PFSK-1 (cell line): ENCODE data around the gene WDR70.

Experiments
- FOXP2 ChIP-seq: optimal IDR thresholded peaks from 2 replicates; pipeline ENCODE3; 2011; ENCODE audit warnings: borderline replicate concordance, control low read depth, inconsistent platforms; ENCODE audit not compliant: insufficient read depth; ENCODE audit errors: extremely low read length, extremely low read depth
- POLR2AphosphoS5 ChIP-seq: IDR thresholded peaks from 2 replicates; pipeline ENCODE4 v1.6.1; 2012; ENCODE audit warnings: low read depth, mild to moderate bottlenecking, control low read depth, low read length, moderate library complexity
- SIN3A ChIP-seq: IDR thresholded peaks from 2 replicates; pipeline ENCODE4 v1.6.1; 2012; ENCODE audit warnings: mild to moderate bottlenecking, low read length, moderate library complexity, borderline replicate concordance; ENCODE audit not compliant: insufficient read depth
- TAF1 ChIP-seq: IDR thresholded peaks from 2 replicates; pipeline ENCODE4 v1.6.1; 2012; ENCODE audit warnings: low read length, control low read depth, borderline replicate concordance; ENCODE audit not compliant: insufficient read depth
- TF ChIP-seq, protein P1 (sequence below), 2 experiments: IDR thresholded peaks; 2 replicates each; pipeline versions ENCODE4 v1.6.1 to v1.8.0; 2011 to 2012; ENCODE audit warnings: low read depth in 2 of 2, low read length in 2 of 2, control low read depth in 1 of 2, inconsistent platforms in 1 of 2, mild to moderate bottlenecking in 1 of 2, moderate library complexity in 1 of 2; ENCODE audit not compliant: insufficient read depth in 1 of 2

The WDR70 gene

GRCh38 chr5:37375091-37375490, 4.0 kb upstream of the WDR70 start:
- TF ChIP-seq TAF1 (no peak), SIN3A (no peak)
- TF ChIP-seq, protein P1, sequence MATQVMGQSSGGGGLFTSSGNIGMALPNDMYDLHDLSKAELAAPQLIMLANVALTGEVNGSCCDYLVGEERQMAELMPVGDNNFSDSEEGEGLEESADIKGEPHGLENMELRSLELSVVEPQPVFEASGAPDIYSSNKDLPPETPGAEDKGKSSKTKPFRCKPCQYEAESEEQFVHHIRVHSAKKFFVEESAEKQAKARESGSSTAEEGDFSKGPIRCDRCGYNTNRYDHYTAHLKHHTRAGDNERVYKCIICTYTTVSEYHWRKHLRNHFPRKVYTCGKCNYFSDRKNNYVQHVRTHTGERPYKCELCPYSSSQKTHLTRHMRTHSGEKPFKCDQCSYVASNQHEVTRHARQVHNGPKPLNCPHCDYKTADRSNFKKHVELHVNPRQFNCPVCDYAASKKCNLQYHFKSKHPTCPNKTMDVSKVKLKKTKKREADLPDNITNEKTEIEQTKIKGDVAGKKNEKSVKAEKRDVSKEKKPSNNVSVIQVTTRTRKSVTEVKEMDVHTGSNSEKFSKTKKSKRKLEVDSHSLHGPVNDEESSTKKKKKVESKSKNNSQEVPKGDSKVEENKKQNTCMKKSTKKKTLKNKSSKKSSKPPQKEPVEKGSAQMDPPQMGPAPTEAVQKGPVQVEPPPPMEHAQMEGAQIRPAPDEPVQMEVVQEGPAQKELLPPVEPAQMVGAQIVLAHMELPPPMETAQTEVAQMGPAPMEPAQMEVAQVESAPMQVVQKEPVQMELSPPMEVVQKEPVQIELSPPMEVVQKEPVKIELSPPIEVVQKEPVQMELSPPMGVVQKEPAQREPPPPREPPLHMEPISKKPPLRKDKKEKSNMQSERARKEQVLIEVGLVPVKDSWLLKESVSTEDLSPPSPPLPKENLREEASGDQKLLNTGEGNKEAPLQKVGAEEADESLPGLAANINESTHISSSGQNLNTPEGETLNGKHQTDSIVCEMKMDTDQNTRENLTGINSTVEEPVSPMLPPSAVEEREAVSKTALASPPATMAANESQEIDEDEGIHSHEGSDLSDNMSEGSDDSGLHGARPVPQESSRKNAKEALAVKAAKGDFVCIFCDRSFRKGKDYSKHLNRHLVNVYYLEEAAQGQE (IDR thresholded peaks at IDR 0.05; ENCODE audit: insufficient read depth in 1 of 2, low read depth in 2 of 2, low read length in 2 of 2): no peak

GRCh38 chr5:37391591-37391990, 12.5 kb downstream of the WDR70 start:
- TF ChIP-seq FOXP2: no peak
- TF ChIP-seq SIN3A: no peak
- no peak for TF ChIP-seq POLR2AphosphoS5
- TF ChIP-seq, protein P1 (IDR thresholded peaks at IDR 0.05; ENCODE audit: insufficient read depth in 1 of 2, low read depth in 2 of 2, low read length in 2 of 2): no peak
- TF ChIP-seq TAF1: no peak

- no peak for TF ChIP-seq FOXP2
- TF ChIP-seq SIN3A: no peak
- TF ChIP-seq POLR2AphosphoS5: no peak
- TF ChIP-seq, protein P1 (IDR thresholded peaks at IDR 0.05; ENCODE audit: insufficient read depth in 1 of 2, low read depth in 2 of 2, low read length in 2 of 2): no peak
- no peak for TF ChIP-seq TAF1
Measured at GRCh38 chr5:37396352-37396751, 17.2 kb downstream of the WDR70 start.

DNA sequence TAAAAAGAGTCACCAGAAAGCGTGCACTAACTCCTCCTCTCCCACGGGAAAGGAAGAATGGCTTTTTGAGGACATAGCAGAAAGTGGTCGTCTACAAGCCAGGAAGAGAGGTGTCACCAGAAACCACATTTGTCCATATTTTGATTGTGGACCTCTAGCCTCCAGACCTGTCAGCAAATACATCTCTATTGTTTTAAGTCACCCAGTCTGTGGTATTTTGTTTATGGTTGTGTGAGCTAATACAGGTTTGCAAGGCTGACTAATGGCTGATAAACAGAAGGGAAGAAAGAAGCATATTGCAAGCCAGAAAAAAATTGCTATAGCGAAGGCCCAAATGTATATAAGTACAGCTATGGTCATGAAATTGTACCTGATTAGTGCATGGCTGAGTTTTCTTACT, 21.4 kb downstream of the WDR70 start:
- TF ChIP-seq FOXP2 (no peak), TAF1 (no peak), POLR2AphosphoS5 (no peak)
- TF ChIP-seq, protein P1 (IDR thresholded peaks at IDR 0.05; ENCODE audit: insufficient read depth in 1 of 2, low read depth in 2 of 2, low read length in 2 of 2): no peak

DNA sequence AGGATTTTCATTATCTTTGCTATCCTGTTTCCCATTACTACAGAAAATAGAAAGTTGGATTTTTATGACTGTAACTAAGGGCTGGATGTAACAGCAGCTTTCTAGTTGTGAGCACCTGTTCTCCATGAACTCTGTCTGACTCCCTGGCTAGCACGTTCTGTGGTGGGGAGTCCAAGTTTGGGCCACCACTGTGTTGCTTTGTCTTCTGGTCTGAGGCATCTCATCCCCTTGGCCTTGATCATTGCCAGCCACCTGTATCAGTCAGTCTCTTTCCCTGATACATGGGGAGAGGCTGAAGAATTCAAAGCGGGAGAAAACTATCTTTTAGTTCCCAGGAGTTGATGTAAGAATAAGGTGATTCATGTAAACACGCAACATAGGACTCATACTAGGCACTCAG, 33.4 kb downstream of the WDR70 start:
- TF ChIP-seq, protein P1 (IDR thresholded peaks at IDR 0.05; ENCODE audit: insufficient read depth in 1 of 2, low read depth in 2 of 2, low read length in 2 of 2): no peak
- no peak for TF ChIP-seq FOXP2
- no peak for TF ChIP-seq TAF1
- no peak for TF ChIP-seq SIN3A
